BE2C (cell line): Measurements from ENCODE around the gene PIP4P1.
A peak's percentile ranks its signal among the peaks of the same experiment; 100 is the strongest.
"Not testable (repeated sequence)": the region's sequence is repeated elsewhere in the genome, so short reads cannot be mapped to it uniquely, and the experiment has no call there.

Experiments
- DNase-seq: peaks from one replicate; pipeline ENCODE4 v3.0.0-alpha.2; 2020
- H3K27me3 ChIP-seq: fragments of 250-450 bp; sonication (Bioruptor Pico); 2 replicates; pipeline ENCODE4 v1.5.1; 2020; ENCODE audit warnings: mild to moderate bottlenecking
- H3K36me3 ChIP-seq: fragments of 250-450 bp; sonication (Bioruptor Pico); 2 replicates; pipeline ENCODE4 v1.5.1; 2020; ENCODE audit warnings: mild to moderate bottlenecking
- H3K4me1 ChIP-seq: fragments of 250-450 bp; sonication (Bioruptor Pico); 2 replicates; pipeline ENCODE4 v1.5.1; 2020
- H3K4me3 ChIP-seq: 2 replicates; pipeline ENCODE4 v1.5.1; 2011; ENCODE audit warnings: low read depth, low read length
- H3K9me3 ChIP-seq: fragments of 250-450 bp; sonication (Bioruptor Pico); 2 replicates; pipeline ENCODE4 v1.5.1; 2020
- CTCF ChIP-seq: IDR thresholded peaks from 2 replicates; pipeline ENCODE4 v1.5.1; 2012; ENCODE audit warnings: mild to moderate bottlenecking, low read depth, low read length

Gene PIP4P1

GRCh38 chr14:20455355-20456300 is 5.6 kb downstream of the PIP4P1 start:
- no peak for TF ChIP-seq CTCF
- Histone ChIP-seq H3K9me3 (no peaks in the 10 kb centered on the region), H3K4me1 (no peaks in the 10 kb centered on the region), H3K36me3 (peaks cover 47% of the 10 kb centered on the region), H3K4me3 (peak overlapping the region; percentile 97), H3K27me3 (no peaks in the 10 kb centered on the region)
- no peak for DNase-seq

GRCh38 chr14:20454516-20455354 is 6.5 kb downstream of the PIP4P1 start, which contains the start of the genes APEX1 and OSGEP:
TSS of gene APEX1 (plus strand) at chr14:20455226. CDS start at chr14:20455646, 420 bp downstream.
TSS of gene OSGEP (minus strand) at chr14:20454812. CDS start at chr14:20454683, 129 bp downstream.
- Histone ChIP-seq H3K27me3 (no peaks in the 10 kb centered on the region), H3K4me1 (no peaks in the 10 kb centered on the region), H3K36me3 (peaks cover 51% of the 10 kb centered on the region), H3K9me3 (no peaks in the 10 kb centered on the region), H3K4me3 (peak within 1 kb of the TSS; percentile 97)
- DNase-seq, result peak; percentile 98
- no peak for TF ChIP-seq CTCF

GRCh38 chr14:20452831-20453230 is 8.4 kb downstream of the PIP4P1 start:
- H3K36me3 ChIP-seq, result peaks cover 56% of the 10 kb centered on the region
- DNase-seq, H3K4me3 ChIP-seq, H3K4me1 ChIP-seq, H3K27me3 ChIP-seq, H3K9me3 ChIP-seq: not testable (repeated sequence)

- Histone ChIP-seq H3K4me3 (no peak overlapping the region), H3K36me3 (peaks cover 47% of the 10 kb centered on the region), H3K27me3 (no peaks in the 10 kb centered on the region)
Observed at GRCh38 chr14:20446889-20447288, 14.3 kb downstream of the PIP4P1 start.

GRCh38 chr14:20443650-20444049 is 17.6 kb downstream of the PIP4P1 start:
- not testable (repeated sequence) for DNase-seq, H3K9me3 ChIP-seq, H3K4me1 ChIP-seq, H3K27me3 ChIP-seq, H3K4me3 ChIP-seq
- peaks cover 24% of the 10 kb centered on the region for H3K36me3 ChIP-seq

More at GRCh38 chr14:20446889-20447288, 14.3 kb downstream of the PIP4P1 start:
- no peak for TF ChIP-seq CTCF
- Histone ChIP-seq H3K9me3 (no peaks in the 10 kb centered on the region), H3K4me1 (no peaks in the 10 kb centered on the region)
- DNase-seq, result no peak

- peaks cover 4% of the 10 kb centered on the region for H3K36me3 ChIP-seq
- H3K4me3 ChIP-seq, result no peak overlapping the region
- H3K9me3 ChIP-seq, result no peaks in the 10 kb centered on the region
- no peak for DNase-seq
- no peak for TF ChIP-seq CTCF
- H3K27me3 ChIP-seq, result peaks cover 11% of the 10 kb centered on the region; the same call in 1 of the 2 replicates
- no peaks in the 10 kb centered on the region for H3K4me1 ChIP-seq
Observed at GRCh38 chr14:20441461-20441860, 19.8 kb downstream of the PIP4P1 start.
